ENCODE data around the gene THSD4. TPM values are rescaled to one million over a fixed set of nuclear protein-coding genes. Genes with fewer than 3 reads are reported as not detected.

THSD4 gene
- total RNA-seq, 1 experiment from 2014 or later: 0.29 TPM

DNA sequence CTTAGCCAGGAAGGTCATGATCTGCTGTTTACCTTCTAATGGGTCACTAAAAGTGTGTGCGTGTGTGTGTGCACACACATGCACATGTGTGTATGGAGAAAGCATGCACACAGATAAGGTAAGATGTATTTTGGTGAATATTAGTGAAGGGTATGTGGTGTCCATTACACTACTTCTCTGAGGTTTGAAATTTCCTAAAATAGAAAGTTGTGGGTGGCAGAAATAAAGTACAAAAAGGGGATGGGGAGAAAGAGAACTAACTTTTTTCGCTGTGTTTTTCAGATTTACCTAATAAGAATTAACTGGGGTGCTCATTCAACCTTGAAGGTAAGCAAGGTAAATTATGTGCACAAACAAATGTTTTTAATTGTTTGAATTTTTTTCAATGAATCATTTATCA, 670.7 kb downstream of the THSD4 start:
- Mint-ChIP-seq H3K36me3 (ENCODE audit: insufficient read depth, unreplicated experiment) (no peaks in the 10 kb centered on the region), H3K4me3 (ENCODE audit: unreplicated experiment) (no peak overlapping the region), H3K4me1 (ENCODE audit: low read depth, unreplicated experiment) (peaks cover 16% of the 10 kb centered on the region), H3K27me3 (ENCODE audit: insufficient read depth, unreplicated experiment) (no peaks in the 10 kb centered on the region), H3K9me3 (ENCODE audit: unreplicated experiment) (no peaks in the 10 kb centered on the region), H3K27ac (ENCODE audit: unreplicated experiment) (no peak overlapping the region)
- no TSS peak for BruUV-seq (replicated peaks)
- ChIA-PET CTCF (interaction anchor here (0.5 kb wide), 1 partner anchor 874 kb away, joined by 3 read pairs; no protein-coding TSS in a partner anchor), POLR2A (no interaction called here)
- DNase-seq: no peak
- TF ChIP-seq, protein P1, sequence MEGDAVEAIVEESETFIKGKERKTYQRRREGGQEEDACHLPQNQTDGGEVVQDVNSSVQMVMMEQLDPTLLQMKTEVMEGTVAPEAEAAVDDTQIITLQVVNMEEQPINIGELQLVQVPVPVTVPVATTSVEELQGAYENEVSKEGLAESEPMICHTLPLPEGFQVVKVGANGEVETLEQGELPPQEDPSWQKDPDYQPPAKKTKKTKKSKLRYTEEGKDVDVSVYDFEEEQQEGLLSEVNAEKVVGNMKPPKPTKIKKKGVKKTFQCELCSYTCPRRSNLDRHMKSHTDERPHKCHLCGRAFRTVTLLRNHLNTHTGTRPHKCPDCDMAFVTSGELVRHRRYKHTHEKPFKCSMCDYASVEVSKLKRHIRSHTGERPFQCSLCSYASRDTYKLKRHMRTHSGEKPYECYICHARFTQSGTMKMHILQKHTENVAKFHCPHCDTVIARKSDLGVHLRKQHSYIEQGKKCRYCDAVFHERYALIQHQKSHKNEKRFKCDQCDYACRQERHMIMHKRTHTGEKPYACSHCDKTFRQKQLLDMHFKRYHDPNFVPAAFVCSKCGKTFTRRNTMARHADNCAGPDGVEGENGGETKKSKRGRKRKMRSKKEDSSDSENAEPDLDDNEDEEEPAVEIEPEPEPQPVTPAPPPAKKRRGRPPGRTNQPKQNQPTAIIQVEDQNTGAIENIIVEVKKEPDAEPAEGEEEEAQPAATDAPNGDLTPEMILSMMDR (IDR thresholded peaks at IDR 0.05; ENCODE audit: insufficient read depth in 1 of 2, low read depth in 1 of 2, low read length in 1 of 2, severe bottlenecking in 1 of 2, unreplicated experiment in 1 of 2): no peak
- Histone ChIP-seq H3K9me3 (no peaks in the 10 kb centered on the region), H3K36me3 (ENCODE audit: control insufficient read depth, insufficient read depth, low read length) (no peaks in the 10 kb centered on the region; the same call in 1 of the 2 replicates), H3K4me3 (ENCODE audit: low read depth, low read length) (no peak overlapping the region), H3K4me1 (peaks cover 23% of the 10 kb centered on the region), H3K27me3 (replicated peaks; ENCODE audit: control insufficient read depth, insufficient read depth, low read length) (no peaks in the 10 kb centered on the region)
- intact Hi-C loops (cut with micrococcal nuclease; ENCODE audit: unreplicated experiment): no loop called here

GRCh38 chr15:71786673-71787072, 671.4 kb downstream of the THSD4 start:
- no TSS peak for BruUV-seq (replicated peaks)
- CTCF ChIA-PET: interaction anchor here (0.5 kb wide), 1 partner anchor 874 kb away, joined by 3 read pairs; no protein-coding TSS in a partner anchor
- Histone ChIP-seq H3K36me3 (ENCODE audit: control insufficient read depth, insufficient read depth, low read length) (no peaks in the 10 kb centered on the region; the same call in 1 of the 2 replicates), H3K9me3 (no peaks in the 10 kb centered on the region), H3K4me1 (peaks cover 24% of the 10 kb centered on the region), H3K27me3 (replicated peaks; ENCODE audit: control insufficient read depth, insufficient read depth, low read length) (no peaks in the 10 kb centered on the region), H3K4me3 (ENCODE audit: low read depth, low read length) (no peak overlapping the region)
- TF ChIP-seq, protein P1 (IDR thresholded peaks at IDR 0.05; ENCODE audit: insufficient read depth in 1 of 2, low read depth in 1 of 2, low read length in 1 of 2, severe bottlenecking in 1 of 2, unreplicated experiment in 1 of 2): no peak
- Mint-ChIP-seq H3K36me3 (ENCODE audit: insufficient read depth, unreplicated experiment) (no peaks in the 10 kb centered on the region), H3K27ac (ENCODE audit: unreplicated experiment) (no peak overlapping the region), H3K9me3 (ENCODE audit: unreplicated experiment) (no peaks in the 10 kb centered on the region), H3K27me3 (ENCODE audit: insufficient read depth, unreplicated experiment) (no peaks in the 10 kb centered on the region), H3K4me3 (ENCODE audit: unreplicated experiment) (no peak overlapping the region), H3K4me1 (ENCODE audit: low read depth, unreplicated experiment) (peaks cover 22% of the 10 kb centered on the region)
- no peak for DNase-seq
- intact Hi-C loops (cut with micrococcal nuclease; ENCODE audit: unreplicated experiment): no loop called here
- POLR2A ChIA-PET: no interaction called here

- intact Hi-C loops (cut with micrococcal nuclease; ENCODE audit: unreplicated experiment): no loop called here
- no peak for DNase-seq
- no peak overlapping the region for H3K4me3 Mint-ChIP-seq (ENCODE audit: unreplicated experiment)
- H3K27me3 Mint-ChIP-seq (ENCODE audit: insufficient read depth, unreplicated experiment): no peaks in the 10 kb centered on the region
- Histone ChIP-seq H3K4me1 (peaks cover 24% of the 10 kb centered on the region), H3K36me3 (ENCODE audit: control insufficient read depth, insufficient read depth, low read length) (no peaks in the 10 kb centered on the region; the same call in 1 of the 2 replicates), H3K4me3 (ENCODE audit: low read depth, low read length) (no peak overlapping the region), H3K9me3 (no peaks in the 10 kb centered on the region), H3K27me3 (replicated peaks; ENCODE audit: control insufficient read depth, insufficient read depth, low read length) (no peaks in the 10 kb centered on the region)
- POLR2A ChIA-PET: no interaction called here
- peaks cover 27% of the 10 kb centered on the region for H3K4me1 Mint-ChIP-seq (ENCODE audit: low read depth, unreplicated experiment)
- CTCF ChIA-PET: no interaction called here
- no peaks in the 10 kb centered on the region for H3K9me3 Mint-ChIP-seq (ENCODE audit: unreplicated experiment)
- TF ChIP-seq, protein P1 (IDR thresholded peaks at IDR 0.05; ENCODE audit: insufficient read depth in 1 of 2, low read depth in 1 of 2, low read length in 1 of 2, severe bottlenecking in 1 of 2, unreplicated experiment in 1 of 2): no peak
- BruUV-seq (replicated peaks): no TSS peak
- H3K36me3 Mint-ChIP-seq (ENCODE audit: insufficient read depth, unreplicated experiment): no peaks in the 10 kb centered on the region
- no peak overlapping the region for H3K27ac Mint-ChIP-seq (ENCODE audit: unreplicated experiment)
These were observed 673.6 kb downstream of the THSD4 start for GRCh38 chr15:71788646-71789579.
